K562 (cell line): ENCODE measurements around the gene CAVIN1. TPM values are rescaled to one million over a fixed set of nuclear protein-coding genes. Genes with fewer than 3 reads are reported as not detected.

Source experiments
- ARID1B ChIP-seq: fragments of 450-650 bp; IDR thresholded peaks from 2 replicates; pipeline ENCODE4 v1.6.1; 2016; ENCODE audit warnings: antibody characterized with exemption, mild to moderate bottlenecking, inconsistent platforms
- BCLAF1 ChIP-seq, 2 experiments: fragments of 450-650 bp in 1 of 2; IDR thresholded peaks; 2 replicates each; pipeline ENCODE4 v1.6.1; 2011 to 2017; ENCODE audit warnings: low read depth in 2 of 2, antibody characterized with exemption in 1 of 2, borderline replicate concordance in 1 of 2, low read length in 1 of 2, mild to moderate bottlenecking in 1 of 2, mixed read lengths in 1 of 2; ENCODE audit not compliant: control insufficient read depth in 1 of 2
- CREB3L1 ChIP-seq: fragments of 450-650 bp; IDR thresholded peaks from 2 replicates; pipeline ENCODE4 v1.6.1; 2014; ENCODE audit warnings: low read depth, mild to moderate bottlenecking, moderate library complexity, borderline replicate concordance
- E2F6 ChIP-seq, 2 experiments: IDR thresholded peaks; 2 replicates each; pipeline ENCODE4 v1.6.1; 2011; ENCODE audit warnings: borderline replicate concordance in 1 of 2, control low read depth in 1 of 2, low read depth in 1 of 2, low read length in 1 of 2, mild to moderate bottlenecking in 1 of 2, mixed read lengths in 1 of 2, moderate library complexity in 1 of 2; ENCODE audit not compliant: insufficient read depth in 1 of 2, insufficient read length in 1 of 2, poor library complexity in 1 of 2, severe bottlenecking in 1 of 2; ENCODE audit errors: extremely low read depth in 1 of 2
- ELF2 ChIP-seq: fragments of 250-450 bp; sonication (Bioruptor Pico); IDR thresholded peaks from 2 replicates; pipeline ENCODE4 v1.5.0; 2021; ENCODE audit warnings: mild to moderate bottlenecking
- HNRNPK ChIP-seq: fragments of 200-400 bp; formaldehyde crosslinking; IDR thresholded peaks from one replicate; pipeline ENCODE4 v1.6.1; 2018; ENCODE audit warnings: mild to moderate bottlenecking, low read depth, low read length; ENCODE audit not compliant: poor library complexity, severe bottlenecking
- IRF1 ChIP-seq: sonication (generic); formaldehyde crosslinking; IDR thresholded peaks from 2 replicates; pipeline ENCODE4 v1.8.0; 2022; ENCODE audit warnings: missing genetic modification reagents, mild to moderate bottlenecking, borderline replicate concordance
- L3MBTL2 ChIP-seq: fragments of 450-650 bp; IDR thresholded peaks from 2 replicates; pipeline ENCODE4 v1.6.1; 2016; ENCODE audit warnings: mild to moderate bottlenecking, moderate library complexity
- MAX ChIP-seq: sonication (generic); formaldehyde crosslinking; IDR thresholded peaks from 2 replicates; pipeline ENCODE4 v1.9.0; 2022; ENCODE audit warnings: mild to moderate bottlenecking, missing genetic modification reagents
- MITF ChIP-seq: IDR thresholded peaks from 2 replicates; pipeline ENCODE4 v1.6.1; 2014; ENCODE audit warnings: antibody characterized with exemption
- NR3C1 ChIP-seq: sonication (generic); formaldehyde crosslinking; IDR thresholded peaks from 2 replicates; pipeline ENCODE4 v1.8.1; 2022; ENCODE audit warnings: missing genetic modification reagents
- RFX1 ChIP-seq: fragments of 450-650 bp; IDR thresholded peaks from 2 replicates; pipeline ENCODE4 v1.6.1; 2016; ENCODE audit warnings: mild to moderate bottlenecking, moderate library complexity
- ZNF395 ChIP-seq: fragments of 200-800 bp; sonication (Bioruptor generic); IDR thresholded peaks from 2 replicates; pipeline ENCODE4 v1.6.1; 2017; ENCODE audit warnings: missing genetic modification characterization, missing compliant biosample characterization
- ZNF668 ChIP-seq: fragments of 250-450 bp; sonication (Bioruptor Pico); IDR thresholded peaks from 2 replicates; pipeline ENCODE4 v1.8.0; 2022; ENCODE audit warnings: mild to moderate bottlenecking, inconsistent platforms
- polyA plus RNA-seq, 8 experiments: library from polyadenylated mRNA; depleted of rRNA in 4 of 8; stranded (reverse) in 5 of 8; unstranded in 3 of 8; fragments of >200 nt; fragmentation: Nextera tagmentation in 2 of 8; fragmentation: Illumina TruSeq in 1 of 8; extraction: Ambion mirVana in 2 of 8; extraction: Trizol in 1 of 8; gene quantifications; 2 replicates each; pipeline versions ENCODE4 v1.2.1 to v1.2.3, GENCODE V29; 2011 to 2014; ENCODE audit warnings: inconsistent platforms in 1 of 8, missing spikeins in 1 of 8
- total RNA-seq, 7 experiments: library from RNA; depleted of rRNA in 6 of 7; stranded (reverse); fragments of >200 nt in 6 of 7; fragmentation: Illumina TruSeq in 2 of 7; extraction: Trizol in 2 of 7; gene quantifications; 2 replicates each; pipeline versions ENCODE4 v1.2.1 to v1.2.3, GENCODE V29; 2011 to 2021; ENCODE audit warnings: low replicate concordance in 1 of 7

The CAVIN1 gene
- total and polyA plus RNA-seq, 9 of the 15 experiments (the other 6 are each of a cell fraction or from before 2014, with no cell fraction given), result 6.8 to 162 (median 74.5) TPM

GRCh38 chr17:42422412-42422957 lies 571 bp downstream of the CAVIN1 start (continued):
- 0 out of 2 replicates have a peak, but pooled peaks have one; percentile 44 for TF ChIP-seq ZNF395 (CRISPR knock-in tag)
- TF ChIP-seq CREB3L1, result no peak
- TF ChIP-seq MAX (CRISPR knock-in tag), result peak; percentile 30; the same call in 1 of the 2 replicates
- TF ChIP-seq L3MBTL2, result no peak
- TF ChIP-seq MITF, result no peak
- TF ChIP-seq RFX1, result no peak
- TF ChIP-seq NR3C1, result no peak
- TF ChIP-seq HNRNPK, result no peak
- TF ChIP-seq ZNF668 (CRISPR knock-in tag), result no peak
- 0 out of 2 replicates have a peak, but pooled peaks have one; percentile 4 for TF ChIP-seq ARID1B
- TF ChIP-seq E2F6 (IDR thresholded peaks at IDR 0.05; ENCODE audit: borderline replicate concordance in 1 of 2, extremely low read depth in 1 of 2, insufficient read depth in 1 of 2, insufficient read length in 1 of 2, low read depth in 1 of 2, low read length in 1 of 2, poor library complexity in 1 of 2, severe bottlenecking in 1 of 2), result peak; percentile 26 to 35
- TF ChIP-seq IRF1 (CRISPR knock-in tag), result no peak
- TF ChIP-seq BCLAF1 (IDR thresholded peaks at IDR 0.05; ENCODE audit: borderline replicate concordance in 1 of 2, control insufficient read depth in 1 of 2, low read depth in 2 of 2, low read length in 1 of 2), result no peak
- 0 out of 2 replicates have a peak, but pooled peaks have one; percentile 50 for TF ChIP-seq ELF2 (CRISPR knock-in tag)
